CD14-positive monocyte (primary cell): Measurements from ENCODE around the gene COPG2. TPM values are rescaled to one million over a fixed set of nuclear protein-coding genes. Genes with fewer than 3 reads are reported as not detected.

Source experiments
- DNase-seq, 3 donors: peaks; one replicate each; pipeline ENCODE4 v3.0.0-alpha.2; 2011 to 2022
- H2AFZ ChIP-seq: 2 replicates; pipeline ENCODE4 v1.6.0; 2012; ENCODE audit warnings: mild to moderate bottlenecking, low read depth, low read length, inconsistent platforms; ENCODE audit not compliant: insufficient read depth, poor library complexity, severe bottlenecking
- H3K27ac ChIP-seq, 2 donors: 1 replicate in 1 of 2; 2 replicates in 1 of 2; pipeline ENCODE4 v1.5.1; 2012 to 2013; ENCODE audit warnings: low read length in 2 of 2, control low read depth in 1 of 2, inconsistent platforms in 1 of 2, low read depth in 1 of 2, mild to moderate bottlenecking in 1 of 2
- H3K27me3 ChIP-seq, 2 donors: one replicate each; pipeline versions ENCODE4 v1.6.0 to v1.6.1; 2011 to 2013; ENCODE audit warnings: low read length in 2 of 2; ENCODE audit not compliant: control insufficient read depth in 2 of 2, insufficient read depth in 2 of 2
- H3K36me3 ChIP-seq, 2 donors: replicated peaks in 1 of 2; 1 replicate in 1 of 2; 2 replicates in 1 of 2; pipeline versions ENCODE4 v1.5.1 to v1.6.1; 2012 to 2013; ENCODE audit warnings: low read length in 2 of 2, control low read depth in 1 of 2, inconsistent platforms in 1 of 2, mild to moderate bottlenecking in 1 of 2; ENCODE audit not compliant: insufficient read depth in 2 of 2, control insufficient read depth in 1 of 2
- H3K4me1 ChIP-seq, 2 donors: 1 replicate in 1 of 2; 2 replicates in 1 of 2; pipeline versions ENCODE4 v1.5.1 to v1.6.1; 2012 to 2013; ENCODE audit warnings: low read length in 2 of 2, control low read depth in 1 of 2, inconsistent platforms in 1 of 2, mild to moderate bottlenecking in 1 of 2, moderate library complexity in 1 of 2; ENCODE audit not compliant: insufficient read depth in 2 of 2, control insufficient read depth in 1 of 2
- H3K4me2 ChIP-seq: replicated peaks from 2 replicates; pipeline ENCODE3; 2012; ENCODE audit warnings: low read length, moderate library complexity, mild to moderate bottlenecking; ENCODE audit not compliant: poor library complexity, severe bottlenecking; ENCODE audit errors: extremely low read depth
- H3K4me3 ChIP-seq, 3 experiments: fragments of 200-600 bp in 1 of 3; sonication (generic) in 1 of 3; replicated peaks in 1 of 3; 1 replicate in 2 of 3; 2 replicates in 1 of 3; pipeline ENCODE4 v1.5.1; 2011 to 2013; ENCODE audit warnings: low read length in 3 of 3, mild to moderate bottlenecking in 3 of 3, control low read depth in 2 of 3, low read depth in 2 of 3, inconsistent platforms in 1 of 3, moderate library complexity in 1 of 3
- H3K79me2 ChIP-seq: 2 replicates; pipeline ENCODE4 v1.6.0; 2012; ENCODE audit warnings: mild to moderate bottlenecking, control low read depth, inconsistent platforms, low read length, moderate library complexity; ENCODE audit not compliant: insufficient read depth
- H3K9ac ChIP-seq: 2 replicates; pipeline ENCODE4 v1.6.0; 2017; ENCODE audit warnings: low read length, mild to moderate bottlenecking; ENCODE audit not compliant: insufficient read depth, poor library complexity, severe bottlenecking
- H3K9me3 ChIP-seq, 2 donors: replicated peaks in 1 of 2; 1 replicate in 1 of 2; 2 replicates in 1 of 2; pipeline versions ENCODE4 v1.5.1 to v1.6.1; 2012 to 2013; ENCODE audit warnings: low read length in 2 of 2, control low read depth in 1 of 2; ENCODE audit not compliant: control insufficient read depth in 1 of 2, insufficient read depth in 1 of 2
- H4K20me1 ChIP-seq: 2 replicates; pipeline ENCODE4 v1.6.0; 2012; ENCODE audit warnings: mild to moderate bottlenecking, low read length, control low read depth, moderate library complexity; ENCODE audit not compliant: insufficient read depth
- H3K27ac Mint-ChIP-seq, 7 donors: one replicate each; pipeline ENCODE4 v1.8.0; 2020; ENCODE audit warnings: mild to moderate bottlenecking in 7 of 7, mixed read lengths in 7 of 7, moderate library complexity in 6 of 7, inconsistent platforms in 2 of 7
- H3K27me3 Mint-ChIP-seq, 3 donors: one replicate each; pipeline ENCODE4 v1.8.0; 2021 to 2022; ENCODE audit warnings: low read depth in 3 of 3, mild to moderate bottlenecking in 3 of 3, mixed read lengths in 3 of 3, moderate library complexity in 3 of 3, inconsistent platforms in 1 of 3
- H3K36me3 Mint-ChIP-seq, 2 donors: one replicate each; pipeline ENCODE4 v1.8.0; 2020; ENCODE audit warnings: mixed read lengths in 2 of 2, inconsistent platforms in 1 of 2, mild to moderate bottlenecking in 1 of 2
- H3K4me1 Mint-ChIP-seq: one replicate; pipeline ENCODE4 v1.8.0; 2020; ENCODE audit warnings: mild to moderate bottlenecking, mixed read lengths
- H3K4me3 Mint-ChIP-seq, 2 donors: one replicate each; pipeline ENCODE4 v1.8.0; 2020; ENCODE audit warnings: mild to moderate bottlenecking in 2 of 2, mixed read lengths in 2 of 2, moderate library complexity in 1 of 2
- H3K9me3 Mint-ChIP-seq, 7 donors: one replicate each; pipeline ENCODE4 v1.8.0; 2020 to 2022; ENCODE audit warnings: mixed read lengths in 7 of 7, mild to moderate bottlenecking in 6 of 7, moderate library complexity in 6 of 7, inconsistent platforms in 2 of 7
- CTCF ChIP-seq: fragments of 200-600 bp; IDR thresholded peaks from one replicate; pipeline ENCODE4 v1.8.0; 2022; ENCODE audit warnings: antibody characterized with exemption, mild to moderate bottlenecking
- WGBS: methylation state at CpG from one replicate; pipeline ENCODE4 v1.1.5; 2013; ENCODE audit warnings: missing lambda C conversion rate; ENCODE audit not compliant: insufficient coverage; 5-methylcytosine and 5-hydroxymethylcytosine counted together
- intact Hi-C, 2 donors: fragments of 100-400 bp; cut with micrococcal nuclease; formaldehyde crosslinking; loops; one replicate each; pipeline versions ENCODE4 v1.15.0 to v1.15.1; 2023
- polyA plus RNA-seq, 3 donors: library from polyadenylated mRNA; depleted of rRNA in 1 of 3; unstranded in 2 of 3; stranded (reverse) in 1 of 3; fragments of 300-500 nt in 2 of 3; fragments of >200 nt in 1 of 3; fragmentation: Illumina TruSeq in 2 of 3; gene quantifications; 1 replicate in 2 of 3; 2 replicates in 1 of 3; pipeline ENCODE4 v1.2.3, GENCODE V29; 2012 to 2021

Gene COPG2
- polyA plus RNA-seq, 3 donors: 2.7 to 10.3 (median 9.6) TPM

- Mint-ChIP-seq H3K27ac (no peak overlapping the region), H3K4me1 (peaks cover 8% of the 10 kb centered on the region), H3K27me3 (peaks cover 0 to 3% (median 0%) of the 10 kb centered on the region in 3 donors), H3K9me3 (peaks cover 8 to 29% (median 17%) of the 10 kb centered on the region in 7 donors), H3K36me3 (peaks cover 45 to 73% of the 10 kb centered on the region in 2 donors), H3K4me3 (no peak overlapping the region)
- Histone ChIP-seq H3K4me1 (no peaks in the 10 kb centered on the region), H4K20me1 (no peaks in the 10 kb centered on the region), H3K27me3 (no peaks in the 10 kb centered on the region), H3K36me3 (peaks cover 13 to 47% of the 10 kb centered on the region in 2 donors), H3K4me3 (no peak overlapping the region), H3K9ac (no peak overlapping the region), H3K27ac (no peak overlapping the region), H2AFZ (no peak overlapping the region), H3K9me3 (peaks cover 5 to 13% of the 10 kb centered on the region in 2 donors), H3K4me2 (no peak overlapping the region), H3K79me2 (no peaks in the 10 kb centered on the region)
- intact Hi-C loops: no loop called here
- no peak for DNase-seq
- TF ChIP-seq CTCF: no peak
- WGBS: no CpG with 5 or more reads among the region's 5 CpGs
Measured at GRCh38 chr7:130648580-130648979, 20.0 kb downstream of the COPG2 start.

- no peak overlapping the region for H3K4me2 ChIP-seq
- H3K9me3 ChIP-seq: peaks cover 12 to 25% of the 10 kb centered on the region in 2 donors
- no peaks in the 10 kb centered on the region for H3K4me1 ChIP-seq
- H3K79me2 ChIP-seq: no peaks in the 10 kb centered on the region
- Mint-ChIP-seq H3K4me1 (no peaks in the 10 kb centered on the region), H3K27ac (peak overlapping the region in 1 of 7 donors; percentile 36), H3K9me3 (peaks cover 24 to 44% (median 34%) of the 10 kb centered on the region in 7 donors), H3K4me3 (no peak overlapping the region), H3K27me3 (no peaks in the 10 kb centered on the region), H3K36me3 (peaks cover 35 to 58% of the 10 kb centered on the region in 2 donors)
- peaks cover 0 to 12% of the 10 kb centered on the region in 2 donors for H3K36me3 ChIP-seq
- 100% methylated on average over 2 of the region's 4 CpGs for WGBS
- H3K9ac ChIP-seq: no peak overlapping the region
- H3K4me3 ChIP-seq: no peak overlapping the region
- H3K27me3 ChIP-seq: no peaks in the 10 kb centered on the region
- no peak overlapping the region for H3K27ac ChIP-seq
- H4K20me1 ChIP-seq: no peaks in the 10 kb centered on the region
- intact Hi-C loops: no loop called here
- no peak overlapping the region for H2AFZ ChIP-seq
- DNase-seq: no peak
- TF ChIP-seq CTCF: no peak
Measured at GRCh38 chr7:130642383-130642782, 26.2 kb downstream of the COPG2 start.
